Fibroblast of mammary gland (primary cell): ENCODE measurements around the gene G6PC3.

Experiments used
- DNase-seq: peaks from one replicate; pipeline ENCODE4 v3.0.0-alpha.2; 2010; ENCODE audit warnings: low read depth
- H3K4me3 ChIP-seq: 2 replicates; pipeline ENCODE4 v1.5.1; 2011; ENCODE audit warnings: low read depth, mild to moderate bottlenecking, low read length, moderate library complexity; ENCODE audit not compliant: control insufficient read depth
- CTCF ChIP-seq: conservative IDR thresholded peaks from 2 replicates; pipeline ENCODE4 v1.5.1; 2011; ENCODE audit warnings: low read depth, low read length, inconsistent platforms; ENCODE audit not compliant: control insufficient read depth, insufficient read depth

The G6PC3 gene

GRCh38 chr17:44062871-44063270 is 7.7 kb upstream of the G6PC3 start:
- H3K4me3 ChIP-seq = no peak overlapping the region
- no peak for TF ChIP-seq CTCF
- no peak for DNase-seq

- DNase-seq = no peak
- H3K4me3 ChIP-seq = no peak overlapping the region
- TF ChIP-seq CTCF = no peak
Measured at GRCh38 chr17:44063704-44064639, 6.6 kb upstream of the G6PC3 start.

DNA sequence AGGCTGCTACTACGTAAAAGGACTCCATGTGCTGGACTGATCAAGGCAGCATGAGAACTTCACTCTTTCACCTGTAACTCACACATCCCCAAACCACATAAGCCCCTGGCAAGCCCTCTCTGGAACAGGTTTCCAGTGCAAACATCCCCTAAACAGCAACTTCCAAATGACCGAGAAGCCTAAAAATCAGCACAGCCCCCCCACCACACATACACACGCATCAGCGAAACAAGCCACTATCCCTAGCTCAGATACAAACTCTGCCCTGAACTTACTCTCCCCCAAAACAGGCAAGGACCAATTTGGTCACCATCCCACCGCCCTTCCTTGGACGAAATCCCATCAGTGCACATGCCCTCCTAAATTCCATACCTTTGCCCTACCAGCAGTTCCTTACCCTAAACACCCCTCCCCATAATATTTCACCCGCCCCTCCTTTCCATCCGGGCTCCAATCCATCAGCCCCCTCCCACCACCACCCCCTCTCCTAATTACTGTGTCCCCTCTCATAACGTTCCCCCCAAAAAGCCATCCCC is 4.8 kb upstream of the G6PC3 start:
- no peak for DNase-seq
- H3K4me3 ChIP-seq = peak overlapping the region; percentile 74
- no peak for TF ChIP-seq CTCF

GRCh38 chr17:44066204-44066930 is 4.2 kb upstream of the G6PC3 start, which contains the start of gene LSM12:
TSS of gene LSM12 (minus strand) at chr17:44066671. CDS start at chr17:44066587, 84 bp downstream.
- peak within 1 kb of the TSS; percentile 74 for H3K4me3 ChIP-seq
- TF ChIP-seq CTCF = no peak
- peak; percentile 88 for DNase-seq

DNA sequence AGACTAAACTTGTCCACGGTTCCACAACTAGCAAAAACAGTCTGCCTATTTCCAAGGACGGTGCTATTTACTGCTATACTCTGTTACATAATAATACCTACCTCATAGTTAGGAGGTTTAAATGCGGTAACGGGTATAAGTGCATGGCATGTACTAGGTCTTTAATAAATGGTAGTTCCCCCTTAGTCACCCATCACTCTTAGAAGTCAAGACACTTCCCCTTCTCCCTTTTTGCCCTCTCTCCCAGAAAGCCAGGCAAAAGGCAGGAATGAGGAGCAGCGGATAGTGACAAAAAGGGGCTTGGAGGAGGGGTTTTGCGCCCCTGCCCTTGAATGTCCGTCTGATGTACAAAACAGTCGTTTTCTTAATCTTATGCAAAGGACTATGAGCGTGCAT is 3.0 kb upstream of the G6PC3 start:
- no peak for DNase-seq
- H3K4me3 ChIP-seq = no peak overlapping the region
- no peak for TF ChIP-seq CTCF

DNA sequence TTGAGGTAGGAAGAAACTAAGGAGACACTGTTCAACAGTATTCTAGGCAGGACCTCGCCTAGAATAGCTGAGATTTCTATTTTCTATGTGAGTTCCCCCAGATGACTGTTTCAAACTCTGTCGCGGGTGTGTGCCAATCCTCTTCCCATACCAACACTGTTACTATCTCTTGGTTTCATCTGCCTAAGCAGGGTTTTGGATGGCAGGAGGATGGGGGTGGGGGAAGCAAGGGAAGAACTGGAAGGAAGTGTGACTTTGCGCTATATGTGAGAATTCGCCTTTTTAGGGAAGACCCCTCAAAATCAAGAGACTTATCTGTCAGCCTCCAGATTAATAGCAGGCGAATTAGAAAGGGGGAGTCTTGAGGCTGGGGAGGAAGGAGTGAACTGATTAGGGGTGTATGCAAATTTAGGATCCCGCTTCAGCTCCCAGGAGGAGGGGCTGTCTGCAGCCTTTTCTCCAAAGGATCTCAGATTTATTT is 521 bp upstream of the G6PC3 start:
- DNase-seq = peak; percentile 43
- TF ChIP-seq CTCF = no peak
- peak overlapping the region; percentile 35 for H3K4me3 ChIP-seq
